ENCODE results near the gene FKBP7.
"Not testable (repeated sequence)": the region's sequence is repeated elsewhere in the genome, so short reads cannot be mapped to it uniquely, and the experiment has no call there.

Gene FKBP7

GRCh38 chr2:178428396-178428806 is 50.0 kb downstream of the FKBP7 start:
- no peak overlapping the region for H3K4me3 ChIP-seq (replicated peaks; ENCODE audit: low read depth, low read length)

GRCh38 chr2:178427458-178427857 is 50.9 kb downstream of the FKBP7 start:
- DNase-seq (ENCODE audit: low read depth), result no peak
- H3K4me3 ChIP-seq (replicated peaks; ENCODE audit: low read depth, low read length), result no peak overlapping the region
- TF ChIP-seq CTCF (IDR thresholded peaks at IDR 0.05; ENCODE audit: low read length, missing control alignments), result no peak

More at GRCh38 chr2:178428396-178428806, 50.0 kb downstream of the FKBP7 start:
- TF ChIP-seq CTCF (IDR thresholded peaks at IDR 0.05; ENCODE audit: low read length, missing control alignments), result no peak
- no peak for DNase-seq (ENCODE audit: low read depth)

- no peak for TF ChIP-seq CTCF (IDR thresholded peaks at IDR 0.05; ENCODE audit: low read length, missing control alignments)
- peak; percentile 29 for DNase-seq (ENCODE audit: low read depth)
- no peak overlapping the region for H3K4me3 ChIP-seq (replicated peaks; ENCODE audit: low read depth, low read length)
Measured at GRCh38 chr2:178426388-178426787, 52.0 kb downstream of the FKBP7 start.

- no peak for DNase-seq (ENCODE audit: low read depth)
- no peak overlapping the region for H3K4me3 ChIP-seq (replicated peaks; ENCODE audit: low read depth, low read length)
- TF ChIP-seq CTCF (IDR thresholded peaks at IDR 0.05; ENCODE audit: low read length, missing control alignments), result no peak
Measured at GRCh38 chr2:178425255-178425827, 53.1 kb downstream of the FKBP7 start.

- not testable (repeated sequence) for DNase-seq (ENCODE audit: low read depth); H3K4me3 ChIP-seq (replicated peaks; ENCODE audit: low read depth, low read length)
Measured at GRCh38 chr2:178423746-178424145, 54.7 kb downstream of the FKBP7 start.

GRCh38 chr2:178422097-178422496 is 56.3 kb downstream of the FKBP7 start:
- no peak for DNase-seq (ENCODE audit: low read depth)
- H3K4me3 ChIP-seq (replicated peaks; ENCODE audit: low read depth, low read length), result no peak overlapping the region
- TF ChIP-seq CTCF (IDR thresholded peaks at IDR 0.05; ENCODE audit: low read length, missing control alignments), result no peak

- DNase-seq (ENCODE audit: low read depth), result no peak
- TF ChIP-seq CTCF (IDR thresholded peaks at IDR 0.05; ENCODE audit: low read length, missing control alignments), result no peak
- no peak overlapping the region for H3K4me3 ChIP-seq (replicated peaks; ENCODE audit: low read depth, low read length)
Measured at GRCh38 chr2:178420463-178420999, 57.9 kb downstream of the FKBP7 start.
